ENCODE measurements around the gene PNKD. TPM values are rescaled to one million over a fixed set of nuclear protein-coding genes. Genes with fewer than 3 reads are reported as not detected.

Gene PNKD, protein sequence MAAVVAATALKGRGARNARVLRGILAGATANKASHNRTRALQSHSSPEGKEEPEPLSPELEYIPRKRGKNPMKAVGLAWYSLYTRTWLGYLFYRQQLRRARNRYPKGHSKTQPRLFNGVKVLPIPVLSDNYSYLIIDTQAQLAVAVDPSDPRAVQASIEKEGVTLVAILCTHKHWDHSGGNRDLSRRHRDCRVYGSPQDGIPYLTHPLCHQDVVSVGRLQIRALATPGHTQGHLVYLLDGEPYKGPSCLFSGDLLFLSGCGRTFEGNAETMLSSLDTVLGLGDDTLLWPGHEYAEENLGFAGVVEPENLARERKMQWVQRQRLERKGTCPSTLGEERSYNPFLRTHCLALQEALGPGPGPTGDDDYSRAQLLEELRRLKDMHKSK
- 14.2 and 21.2 TPM in 2 replicates for total RNA-seq

DNA sequence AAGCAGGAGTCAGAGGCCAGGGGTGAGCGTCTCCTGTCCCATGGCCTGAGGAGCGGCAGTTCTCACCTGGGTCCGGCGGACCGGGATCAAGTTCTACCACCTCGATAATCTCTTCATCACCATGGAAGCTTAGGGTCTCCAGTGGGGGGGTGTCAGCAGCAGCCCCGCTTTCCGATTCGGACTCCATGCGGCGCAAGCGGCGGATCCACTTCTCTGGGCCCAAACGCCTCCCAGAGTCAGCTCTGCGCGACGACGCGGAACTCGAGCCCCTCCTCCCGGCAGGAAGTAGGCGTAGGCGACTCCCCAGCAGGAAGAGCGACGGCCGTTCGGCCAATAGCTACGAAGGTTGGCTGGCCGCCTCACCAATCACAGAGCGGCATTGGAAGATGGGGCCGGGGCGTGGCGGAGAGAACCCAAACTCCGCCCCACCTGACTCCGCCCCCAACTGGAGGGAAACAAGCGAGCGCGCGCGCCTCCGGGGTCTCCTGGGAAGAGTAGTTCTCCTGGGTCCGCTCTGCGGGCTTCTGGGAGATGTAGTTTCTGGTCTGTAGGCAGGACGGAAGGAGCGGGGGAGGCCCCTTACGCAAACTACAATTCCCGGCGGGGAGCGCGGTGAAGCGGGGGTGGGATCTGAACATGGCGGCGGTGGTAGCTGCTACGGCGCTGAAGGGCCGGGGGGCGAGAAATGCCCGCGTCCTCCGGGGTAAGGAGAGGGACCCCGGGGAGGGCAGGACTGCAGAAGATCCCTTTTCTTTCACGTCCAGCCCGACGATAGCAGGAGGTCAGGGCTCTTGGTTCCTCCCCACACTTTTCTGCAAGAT, at the start of gene PNKD, which contains the start of gene AAMP:
Gene PNKD (plus strand): TSS at position 620 of the 821 bp plus-strand sequence. CDS start 17 bp downstream, at position 637.
Gene AAMP (minus strand): TSS at position 238 of the 821 bp plus-strand sequence. CDS start 51 bp downstream, at position 187.

DNA sequence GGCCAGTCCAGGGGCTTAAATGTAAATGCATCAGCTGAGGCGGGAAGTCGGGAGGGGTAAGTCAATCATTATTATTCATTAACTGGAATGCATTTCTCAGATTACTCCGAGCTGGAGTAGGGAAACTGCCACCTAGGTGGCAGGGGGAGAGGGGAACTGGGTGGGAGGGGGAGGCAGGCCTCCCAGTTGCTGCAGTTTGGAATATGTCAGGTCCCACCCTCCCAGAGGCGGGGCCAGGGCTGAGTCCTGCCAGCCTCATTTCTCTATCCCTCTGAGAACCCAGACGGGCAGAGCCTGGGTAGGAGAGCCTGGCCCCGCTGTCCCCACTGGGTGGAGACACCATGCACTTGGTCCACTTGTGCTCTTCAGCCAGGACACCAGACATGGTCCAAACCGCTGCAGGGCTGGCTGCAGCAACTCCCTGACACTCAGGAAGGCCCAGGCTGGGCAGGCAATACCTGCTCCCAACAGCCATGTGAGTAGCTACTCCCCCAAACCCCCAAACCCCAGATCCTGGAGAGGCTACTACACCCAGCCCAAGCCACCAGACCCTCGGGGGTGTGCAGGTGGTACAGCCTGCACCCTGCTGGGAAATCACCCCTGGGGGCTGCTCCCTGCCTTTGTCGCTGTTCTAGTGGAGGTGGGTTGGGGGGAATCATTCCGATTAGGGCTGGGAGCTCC, 9.4 kb upstream of the PNKD start, which contains the start of gene GPBAR1:
Gene GPBAR1 (plus strand): TSS at position 274 of the 681 bp plus-strand sequence. CDS start 1,710 bp downstream, outside the sequence.

GRCh38 chr2:218292048-218293014, 22.0 kb downstream of the PNKD start, which contains the start of gene TMBIM1:
Gene TMBIM1 (minus strand): TSS chr2:218292503. CDS start chr2:218282141, 10,362 bp downstream.

DNA sequence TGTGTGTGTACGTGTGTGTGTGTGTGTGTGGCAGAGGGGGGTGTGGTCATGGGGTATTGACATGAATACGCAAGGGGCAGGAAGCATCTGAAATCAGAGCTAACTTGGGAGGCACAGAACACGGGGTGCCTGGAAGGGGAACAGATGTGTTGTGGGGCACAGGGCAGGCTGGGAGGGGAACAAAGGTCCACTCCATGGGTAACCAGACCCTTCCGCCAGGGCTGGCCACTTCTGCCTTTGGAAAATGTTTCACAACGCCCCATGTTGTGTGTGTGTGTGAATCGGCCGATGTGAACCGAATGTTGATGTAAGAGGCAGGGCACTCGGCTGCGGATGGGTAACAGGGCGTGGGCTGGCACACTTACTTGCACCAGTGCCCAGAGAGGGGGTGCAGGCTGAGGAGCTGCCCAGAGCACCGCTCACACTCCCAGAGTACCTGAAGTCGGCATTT, 111.6 kb downstream of the PNKD start, which contains the start of gene SLC11A1:
Gene SLC11A1 (plus strand): TSS at position 358 of the 451 bp plus-strand sequence. CDS start 96 bp downstream, outside the sequence.

Small RNAs within 50 kb of the gene (small RNA-seq; reads per million reads assigned to genes)
- not detected for gene MIR6810

Other genes starting within 250 kb of the PNKD start
- not detected in 2 replicates for gene RUFY4, start 201.3 kb upstream of the PNKD start, total RNA-seq
- gene CXCR2, start 144.5 kb upstream of the PNKD start, total RNA-seq, result not detected in 2 replicates
- not detected in 2 replicates for gene CXCR1, start 103.6 kb upstream of the PNKD start, total RNA-seq
- gene ARPC2, start 53.3 kb upstream of the PNKD start, total RNA-seq, result 541 and 551 TPM in 2 replicates
- gene GPBAR1, start 9.5 kb upstream of the PNKD start, total RNA-seq, result 0.07 and 0.40 TPM in 2 replicates
- 87.4 and 97.3 TPM in 2 replicates for gene AAMP, start 382 bp upstream of the PNKD start, total RNA-seq
- 90.4 and 119 TPM in 2 replicates for gene TMBIM1, start 22.0 kb downstream of the PNKD start, total RNA-seq
- gene CATIP, start 86.3 kb downstream of the PNKD start, total RNA-seq, result not detected in 2 replicates
- gene SLC11A1, start 111.8 kb downstream of the PNKD start, total RNA-seq, result 0.13 TPM in 1 of 2 replicates, not detected in the other
- gene CTDSP1, start 129.3 kb downstream of the PNKD start, total RNA-seq, result 58.5 and 63.2 TPM in 2 replicates
- not detected in 2 replicates for gene VIL1, start 148.6 kb downstream of the PNKD start, total RNA-seq